Breast epithelium (tissue), 3 donors: Measurements from ENCODE around the gene TUBA3C.

Source experiments
- POLR2A ChIP-seq: fragments of 450-650 bp; IDR thresholded peaks from one replicate; pipeline ENCODE4 v1.6.1; 2016; ENCODE audit warnings: antibody characterized with exemption, mild to moderate bottlenecking, moderate library complexity
- POLR2AphosphoS5 ChIP-seq, 3 donors: sonication (generic); formaldehyde crosslinking; IDR thresholded peaks; one replicate each; pipeline ENCODE4 v1.6.1; 2017; ENCODE audit warnings: antibody characterized with exemption in 3 of 3
- TF ChIP-seq, protein P1 (sequence below), 3 donors: fragments of 450-650 bp; IDR thresholded peaks; one replicate each; pipeline ENCODE4 v1.5.1; 2016 to 2017; ENCODE audit warnings: antibody characterized with exemption in 3 of 3, mild to moderate bottlenecking in 3 of 3, moderate library complexity in 3 of 3

GRCh38 chr13:19178901-19179593 lies 2.6 kb downstream of the TUBA3C start:
- TF ChIP-seq, protein P1, sequence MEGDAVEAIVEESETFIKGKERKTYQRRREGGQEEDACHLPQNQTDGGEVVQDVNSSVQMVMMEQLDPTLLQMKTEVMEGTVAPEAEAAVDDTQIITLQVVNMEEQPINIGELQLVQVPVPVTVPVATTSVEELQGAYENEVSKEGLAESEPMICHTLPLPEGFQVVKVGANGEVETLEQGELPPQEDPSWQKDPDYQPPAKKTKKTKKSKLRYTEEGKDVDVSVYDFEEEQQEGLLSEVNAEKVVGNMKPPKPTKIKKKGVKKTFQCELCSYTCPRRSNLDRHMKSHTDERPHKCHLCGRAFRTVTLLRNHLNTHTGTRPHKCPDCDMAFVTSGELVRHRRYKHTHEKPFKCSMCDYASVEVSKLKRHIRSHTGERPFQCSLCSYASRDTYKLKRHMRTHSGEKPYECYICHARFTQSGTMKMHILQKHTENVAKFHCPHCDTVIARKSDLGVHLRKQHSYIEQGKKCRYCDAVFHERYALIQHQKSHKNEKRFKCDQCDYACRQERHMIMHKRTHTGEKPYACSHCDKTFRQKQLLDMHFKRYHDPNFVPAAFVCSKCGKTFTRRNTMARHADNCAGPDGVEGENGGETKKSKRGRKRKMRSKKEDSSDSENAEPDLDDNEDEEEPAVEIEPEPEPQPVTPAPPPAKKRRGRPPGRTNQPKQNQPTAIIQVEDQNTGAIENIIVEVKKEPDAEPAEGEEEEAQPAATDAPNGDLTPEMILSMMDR (IDR thresholded peaks at IDR 0.05): no peak
- no peak for TF ChIP-seq POLR2A
- no peak for TF ChIP-seq POLR2AphosphoS5 (IDR thresholded peaks at IDR 0.05)
